Jurkat, Clone E6-1 (cell line): ENCODE measurements around the gene HOXA5.

ENCODE experiments used
- DNase-seq: peaks from one replicate; pipeline ENCODE4 v3.0.0-alpha.2; 2011; ENCODE audit warnings: low read depth, low spot score
- H3K4me3 ChIP-seq: 2 replicates; pipeline ENCODE4 v1.5.1; 2011; ENCODE audit warnings: mild to moderate bottlenecking, low read length, control low read depth, moderate library complexity

The HOXA5 gene

GRCh38 chr7:27183682-27184336 is 40.3 kb upstream of the HOXA5 start:
- H3K4me3 ChIP-seq, result peak overlapping the region; percentile 20
- DNase-seq, result no peak

DNA sequence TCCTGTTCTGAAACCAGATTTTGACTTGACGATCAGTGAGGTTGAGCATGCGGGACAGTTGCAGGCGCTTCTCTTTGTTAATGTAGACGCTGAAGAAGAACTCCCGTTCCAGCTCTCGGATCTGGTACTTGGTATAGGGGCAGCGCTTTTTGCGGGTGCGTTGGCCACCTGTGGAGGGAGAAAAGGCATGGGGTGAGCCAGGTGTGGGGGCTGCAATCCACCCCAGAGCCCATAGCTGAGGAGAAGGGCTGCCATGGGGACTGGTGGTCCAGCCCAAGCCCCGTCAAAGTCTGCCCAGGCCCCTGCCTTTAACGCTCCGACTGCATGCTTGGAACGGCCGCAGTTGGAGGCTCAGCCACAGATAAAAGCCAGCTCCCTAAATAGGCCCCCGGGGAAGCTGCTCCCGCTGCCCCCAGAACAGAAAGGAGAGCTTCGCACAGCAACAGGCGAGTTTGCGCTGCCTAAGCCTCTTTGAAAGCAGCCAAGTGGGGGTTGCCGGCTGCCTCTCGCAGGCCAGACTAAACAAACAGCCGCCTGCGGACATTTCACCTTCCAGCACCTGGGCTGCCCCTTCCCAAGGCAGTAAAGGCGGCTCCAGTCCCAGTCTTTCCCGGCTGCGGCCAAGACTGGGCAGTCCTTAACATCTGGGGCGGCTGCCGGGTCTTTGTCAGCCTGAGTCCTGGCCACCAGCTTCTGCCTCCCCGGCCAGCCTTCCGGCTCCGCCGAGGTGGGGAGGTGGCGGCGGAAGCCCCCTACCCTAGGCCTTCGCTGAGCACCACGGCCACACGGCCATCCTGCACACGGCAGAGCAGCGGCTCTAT is 39.6 kb upstream of the HOXA5 start:
- no peak overlapping the region for H3K4me3 ChIP-seq
- no peak for DNase-seq

DNA sequence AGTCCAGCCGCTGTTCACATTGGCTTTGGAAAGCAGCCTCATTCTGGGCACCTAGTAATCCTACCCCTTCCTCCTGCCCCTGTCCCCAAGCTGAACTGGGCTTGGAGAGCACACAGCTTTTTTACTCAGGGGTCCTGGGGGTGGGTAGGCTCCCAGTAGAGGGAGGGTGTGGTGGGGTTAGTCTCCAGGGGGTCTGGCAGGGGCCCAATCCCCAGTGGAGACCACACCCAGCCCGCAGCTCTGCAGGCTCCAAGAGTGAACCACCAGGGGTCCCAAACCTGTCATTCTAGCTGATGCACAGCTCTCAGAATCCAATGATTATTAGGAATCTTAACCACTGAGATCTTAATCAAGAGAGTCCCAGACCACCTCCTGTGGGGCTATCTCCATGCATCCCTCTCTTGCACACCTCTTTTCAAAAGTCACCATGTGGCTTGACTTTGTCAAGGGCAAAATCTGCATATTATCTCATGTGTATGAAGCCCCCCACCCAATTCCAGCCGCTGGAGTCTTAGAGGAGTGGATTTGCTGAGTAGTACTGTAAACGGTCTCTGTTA is 38.9 kb upstream of the HOXA5 start:
- H3K4me3 ChIP-seq, result no peak overlapping the region
- no peak for DNase-seq

- H3K4me3 ChIP-seq, result no peak overlapping the region
- DNase-seq, result no peak
Measured at GRCh38 chr7:27181795-27182275, 38.4 kb upstream of the HOXA5 start.

GRCh38 chr7:27180431-27181420 is 37.2 kb upstream of the HOXA5 start:
- DNase-seq, result no peak
- H3K4me3 ChIP-seq, result no peak overlapping the region

DNA sequence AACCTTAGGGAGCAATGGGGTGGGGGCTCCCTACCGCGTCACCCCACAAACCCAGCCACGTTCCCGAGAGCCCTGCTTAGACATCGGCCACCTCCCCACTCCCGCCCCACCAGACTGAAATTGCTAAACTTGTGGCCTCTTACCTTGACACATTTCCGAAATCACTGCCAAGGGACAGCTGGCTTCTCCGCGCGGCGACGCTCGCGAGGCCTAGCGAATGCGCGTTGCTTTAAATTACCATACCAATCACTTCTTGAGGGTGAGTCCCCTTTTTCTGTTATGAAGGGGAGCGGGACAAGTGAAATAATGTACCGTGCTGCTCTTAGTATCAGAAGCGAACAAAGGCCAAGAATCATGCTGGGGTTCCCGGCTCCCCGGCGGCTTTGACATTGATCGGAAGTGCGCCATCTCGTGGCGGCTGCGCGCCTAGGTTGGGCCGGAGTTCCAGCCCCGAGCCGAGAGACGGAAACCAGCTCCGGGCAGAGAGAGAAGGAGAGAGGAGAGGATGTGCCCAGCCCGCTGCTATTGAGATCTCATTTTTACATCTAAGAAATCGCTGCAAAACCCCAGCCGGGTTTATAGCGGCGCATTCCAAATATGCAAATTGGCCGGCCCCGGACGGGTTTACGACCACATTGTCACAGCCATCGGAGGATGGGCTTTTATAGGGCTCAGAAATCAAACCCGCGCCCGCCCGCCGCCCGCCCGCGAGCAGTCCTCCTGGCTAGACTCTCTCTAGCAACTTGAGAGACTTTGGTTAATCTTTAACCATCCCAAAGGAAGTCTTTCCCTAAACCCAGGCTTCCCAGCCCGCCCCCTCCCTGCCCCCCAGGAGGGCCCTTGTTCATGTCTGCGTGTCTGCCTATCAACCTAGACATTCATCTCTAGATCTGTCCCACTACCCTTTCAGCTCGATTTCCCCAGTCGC is 36.3 kb upstream of the HOXA5 start:
- no peak overlapping the region for H3K4me3 ChIP-seq
- peak; percentile 31 for DNase-seq

DNA sequence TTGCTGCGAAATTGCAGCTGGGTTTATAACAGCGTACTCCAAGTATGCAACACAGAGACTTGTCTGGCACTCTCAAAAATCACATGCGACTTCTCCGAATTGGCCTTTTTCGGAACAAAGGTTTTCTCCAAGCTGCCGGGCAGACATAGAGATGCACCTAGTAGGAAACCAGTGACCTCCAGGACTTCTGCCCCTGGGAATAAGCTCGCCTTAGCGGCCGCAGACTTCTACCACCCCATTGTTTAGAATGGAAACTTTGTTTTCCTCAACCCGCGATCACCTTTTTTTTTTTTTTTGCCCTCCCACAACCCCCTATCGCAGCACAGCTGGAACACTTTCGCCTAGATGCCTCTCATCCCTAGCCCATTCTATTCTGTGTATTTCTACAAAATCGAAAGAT is 35.5 kb upstream of the HOXA5 start:
- H3K4me3 ChIP-seq, result no peak overlapping the region
- DNase-seq, result no peak

DNA sequence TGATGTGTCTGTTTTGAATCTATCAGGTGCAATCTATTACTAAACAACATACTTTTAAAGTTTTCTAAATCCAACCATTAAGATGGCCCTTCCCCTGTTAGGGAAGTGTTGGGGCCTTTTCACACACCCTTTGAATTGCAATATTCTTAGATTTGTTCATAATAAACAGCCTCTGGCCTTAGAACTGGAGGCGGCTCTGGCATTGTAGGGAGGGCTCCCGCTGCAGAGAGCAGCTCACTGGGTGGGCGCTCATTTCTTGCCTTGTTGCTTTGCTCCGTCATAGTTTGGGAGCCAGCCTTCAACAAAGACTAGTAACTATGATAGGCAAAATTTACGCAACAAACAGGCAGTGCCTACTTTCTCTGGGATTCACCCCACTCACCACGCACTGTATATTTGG is 34.9 kb upstream of the HOXA5 start:
- H3K4me3 ChIP-seq, result no peak overlapping the region
- DNase-seq, result no peak

GRCh38 chr7:27177795-27178320 is 34.4 kb upstream of the HOXA5 start:
- H3K4me3 ChIP-seq, result no peak overlapping the region
- no peak for DNase-seq

DNA sequence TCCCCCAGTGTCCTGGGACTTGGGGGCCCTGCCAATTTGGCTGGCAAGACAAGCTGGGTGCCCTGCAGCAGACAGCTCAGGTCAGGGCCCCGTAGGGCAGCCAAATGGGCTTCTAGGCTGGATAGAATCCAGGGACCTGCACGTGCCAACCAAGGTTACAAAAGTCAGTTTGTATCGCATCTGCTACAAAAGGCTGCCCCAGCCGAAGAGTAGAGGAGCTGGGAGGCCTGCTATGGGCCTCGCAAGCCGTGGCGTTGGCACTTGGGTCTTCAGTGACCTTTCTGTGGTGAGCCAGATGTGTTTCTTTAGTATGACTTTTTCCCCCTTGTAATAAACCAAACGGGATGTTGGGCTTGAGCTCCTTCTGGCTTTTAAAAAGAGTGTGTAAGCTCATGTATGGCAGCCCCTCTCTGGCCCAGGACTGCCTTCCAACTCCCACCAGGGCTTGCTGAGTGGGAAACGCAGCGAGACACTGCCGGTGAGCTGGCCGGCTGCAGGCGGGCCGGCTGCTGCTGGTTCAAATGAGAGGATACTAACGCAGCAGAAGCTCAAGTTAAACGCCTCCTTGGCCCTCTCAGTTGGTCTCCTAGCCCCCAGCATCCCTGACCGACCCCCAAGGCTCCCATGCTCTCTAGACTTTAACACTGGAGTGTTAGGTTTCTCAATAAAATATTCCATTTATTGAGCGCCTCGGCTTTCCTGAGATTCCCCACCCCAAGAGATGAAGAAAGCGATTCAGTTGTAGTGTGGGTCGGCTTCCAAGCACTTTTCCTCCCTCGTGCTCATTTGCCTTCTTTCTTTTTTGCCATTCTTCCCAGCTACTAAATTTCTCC is 33.7 kb upstream of the HOXA5 start:
- DNase-seq, result no peak
- no peak overlapping the region for H3K4me3 ChIP-seq

GRCh38 chr7:27176524-27176845 is 33.0 kb upstream of the HOXA5 start:
- no peak for DNase-seq

DNA sequence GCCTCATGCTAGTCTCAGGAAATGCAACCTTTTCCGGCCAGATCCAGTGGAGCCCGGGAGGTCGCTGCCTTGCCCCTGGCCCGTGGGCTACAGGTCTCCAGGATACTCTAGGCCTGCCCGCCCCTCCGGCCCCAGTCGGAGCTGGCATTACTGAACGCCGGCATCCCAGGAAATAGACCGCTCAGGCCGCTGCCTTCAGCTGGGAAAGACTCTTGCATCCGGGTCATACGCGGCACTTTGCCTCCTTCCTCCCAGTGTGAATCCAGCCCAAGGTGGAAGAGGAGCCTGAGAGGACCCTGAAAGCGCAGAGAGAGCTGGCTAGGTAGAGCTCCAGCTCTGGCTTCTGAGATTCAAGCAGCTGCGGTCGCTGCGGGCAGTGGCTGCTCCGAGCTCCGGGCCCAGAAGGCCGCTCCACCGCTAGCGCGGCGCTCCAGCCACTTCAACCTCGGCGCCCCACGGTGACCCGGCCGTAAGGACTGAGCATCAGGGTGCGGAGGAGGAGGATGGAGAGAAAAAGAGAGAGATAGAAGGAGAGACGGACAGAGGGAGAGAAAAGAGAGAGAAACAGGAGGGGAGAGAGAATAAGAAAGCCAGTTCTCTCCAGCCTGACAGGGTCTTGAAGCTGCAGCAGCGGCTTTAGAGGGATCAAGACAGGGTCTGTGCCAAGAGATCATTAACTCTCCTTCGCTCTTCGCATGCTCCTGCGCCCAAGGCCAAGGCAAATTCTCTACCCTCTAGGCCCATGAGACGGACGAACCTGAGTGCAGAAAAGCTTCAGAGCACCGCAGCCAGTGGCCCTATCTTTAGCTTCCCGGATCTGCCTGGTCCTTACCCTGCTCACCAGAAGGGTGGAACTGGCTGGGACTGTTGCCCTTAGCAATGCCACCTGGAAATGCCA is 32.4 kb upstream of the HOXA5 start:
- no peak for DNase-seq
- no peak overlapping the region for H3K4me3 ChIP-seq

More at GRCh38 chr7:27176524-27176845, 33.0 kb upstream of the HOXA5 start:
- no peak overlapping the region for H3K4me3 ChIP-seq

DNA sequence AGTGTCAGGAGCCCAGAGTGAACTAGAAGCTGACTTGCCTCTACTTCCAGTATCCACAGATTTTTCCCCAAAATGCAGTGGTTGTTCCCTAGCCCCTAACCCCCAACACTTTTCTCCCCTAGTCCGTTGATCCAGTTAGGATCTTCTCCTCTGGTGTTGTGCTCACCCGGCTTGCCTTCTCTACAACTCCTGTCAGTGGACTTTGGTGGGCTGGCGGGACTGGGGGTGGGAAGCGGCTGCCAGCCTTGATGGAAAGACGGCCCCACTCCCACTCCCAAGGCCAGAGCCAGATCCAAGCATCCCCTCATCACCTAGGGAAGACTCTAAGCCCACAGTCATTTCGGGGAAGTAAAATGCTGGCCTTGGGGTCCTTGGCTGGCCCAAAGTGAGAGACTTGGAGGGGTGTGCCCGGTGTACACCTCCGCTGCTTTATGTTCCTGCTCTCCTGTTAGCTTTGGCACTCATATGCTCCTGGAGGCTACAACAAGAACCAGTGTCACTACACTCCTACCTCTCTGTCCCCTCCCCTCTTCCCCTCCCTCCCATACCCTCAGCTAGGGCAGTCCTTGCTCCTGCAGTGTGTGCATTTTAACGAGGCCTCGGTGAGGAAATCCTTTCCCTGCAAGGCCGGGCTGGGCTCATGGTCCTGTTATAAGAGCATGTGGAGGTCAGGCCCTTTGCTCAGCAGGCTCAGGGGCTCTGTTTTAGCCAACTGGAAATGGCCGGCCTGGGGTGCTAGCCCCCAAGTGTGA is 31.6 kb upstream of the HOXA5 start:
- DNase-seq, result no peak
- H3K4me3 ChIP-seq, result no peak overlapping the region

DNA sequence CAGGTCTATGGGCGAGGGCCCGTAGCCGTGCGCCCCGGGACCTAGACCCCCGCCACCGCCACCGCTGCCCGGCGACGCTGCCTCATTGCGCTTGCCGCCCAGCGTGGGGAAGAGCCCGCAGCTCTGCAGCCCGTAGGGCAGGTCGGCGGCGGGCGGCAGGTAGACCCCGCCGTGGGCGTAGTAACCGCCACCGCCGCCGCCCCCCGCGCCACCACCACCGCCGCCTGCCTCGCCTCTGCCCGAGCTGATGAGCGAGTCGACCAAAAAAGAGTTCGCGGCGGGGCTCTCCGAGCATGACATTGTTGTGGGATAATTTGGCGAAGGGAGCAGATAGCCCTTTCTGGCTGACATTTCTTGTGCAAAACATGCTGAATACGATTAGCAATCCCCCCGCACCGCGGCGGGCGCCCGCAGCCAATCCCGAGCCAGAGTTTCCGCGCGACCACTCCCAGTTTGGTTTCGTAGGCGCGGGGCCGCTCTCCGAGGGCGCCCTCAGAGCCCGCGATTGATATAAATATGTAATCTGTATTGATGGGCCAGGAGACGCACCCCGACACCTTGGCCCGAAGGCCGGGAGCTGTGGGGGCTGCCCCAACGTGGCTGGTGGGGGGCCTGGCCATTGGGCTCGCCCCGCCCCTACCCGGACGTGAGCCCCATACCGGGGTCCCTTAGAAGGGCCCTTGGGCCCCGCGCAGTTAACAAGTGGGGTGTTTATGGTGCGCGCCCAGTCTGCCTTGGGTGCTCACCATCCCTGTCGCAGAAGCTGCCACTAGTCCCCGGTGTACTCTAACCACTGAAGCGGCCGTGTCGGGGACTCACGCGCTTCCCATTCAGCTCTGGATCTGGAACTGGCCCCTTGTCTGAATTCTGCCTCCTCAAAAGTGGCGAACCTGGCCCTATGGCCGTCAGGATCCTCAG is 30.7 kb upstream of the HOXA5 start, which contains the start of gene HOXA10:
Gene HOXA10 (minus strand): TSS at position 365 of the 918 bp plus-strand sequence. CDS start 14 bp downstream, at position 351.
- DNase-seq, result no peak
- no peak within 1 kb of the TSS for H3K4me3 ChIP-seq
